Mesenchymal stem cell (in vitro differentiated cells and primary cell): ENCODE measurements around the gene ADGRL3.

Experiments used
- DNase-seq: peaks from one replicate; pipeline ENCODE4 v3.0.0-alpha.2; 2013
- H2AFZ ChIP-seq: one replicate; pipeline ENCODE4 v1.6.1; 2013; ENCODE audit warnings: low read depth, mild to moderate bottlenecking, control low read depth, inconsistent platforms, low read length, moderate library complexity
- H2AK5ac ChIP-seq: 2 replicates; pipeline ENCODE4 v1.6.1; 2013; ENCODE audit warnings: low read length, moderate library complexity, mild to moderate bottlenecking, inconsistent platforms; ENCODE audit not compliant: severe bottlenecking
- H2BK120ac ChIP-seq: one replicate; pipeline ENCODE4 v1.6.1; 2013; ENCODE audit warnings: low read depth, mild to moderate bottlenecking, inconsistent platforms, low read length, moderate library complexity
- H2BK12ac ChIP-seq, 2 experiments: one replicate each; pipeline ENCODE4 v1.6.1; 2013; ENCODE audit warnings: inconsistent platforms in 2 of 2, low read length in 2 of 2, mild to moderate bottlenecking in 2 of 2, moderate library complexity in 2 of 2, control low read depth in 1 of 2
- H2BK15ac ChIP-seq: one replicate; pipeline ENCODE4 v1.6.1; 2013; ENCODE audit warnings: mild to moderate bottlenecking, low read depth, inconsistent platforms; ENCODE audit not compliant: poor library complexity, severe bottlenecking
- H2BK5ac ChIP-seq: 2 replicates; pipeline ENCODE4 v1.6.1; 2013; ENCODE audit warnings: low read depth, mild to moderate bottlenecking, low read length, control low read depth, inconsistent platforms; ENCODE audit not compliant: poor library complexity, severe bottlenecking
- H3K14ac ChIP-seq, 2 experiments: one replicate each; pipeline ENCODE4 v1.6.1; 2013; ENCODE audit warnings: inconsistent platforms in 2 of 2, low read length in 2 of 2, control low read depth in 1 of 2, mild to moderate bottlenecking in 1 of 2, moderate library complexity in 1 of 2
- H3K18ac ChIP-seq, 2 experiments: one replicate each; pipeline ENCODE4 v1.6.1; 2013; ENCODE audit warnings: inconsistent platforms in 2 of 2, low read length in 2 of 2, control low read depth in 1 of 2, low read depth in 1 of 2, mild to moderate bottlenecking in 1 of 2
- H3K23ac ChIP-seq, 2 experiments: one replicate each; pipeline ENCODE4 v1.6.1; 2013; ENCODE audit warnings: inconsistent platforms in 2 of 2, low read length in 2 of 2, mild to moderate bottlenecking in 2 of 2, moderate library complexity in 2 of 2, control low read depth in 1 of 2
- H3K27ac ChIP-seq: 2 replicates; pipeline ENCODE4 v1.5.1; 2013; ENCODE audit warnings: mild to moderate bottlenecking, moderate library complexity, low read length, control low read depth, inconsistent platforms; ENCODE audit not compliant: poor library complexity, severe bottlenecking
- H3K27me3 ChIP-seq, 2 experiments: 2 replicates each; pipeline versions ENCODE4 v1.6.1 to v1.7.0; 2013; ENCODE audit warnings: low read length in 2 of 2, mild to moderate bottlenecking in 2 of 2, moderate library complexity in 2 of 2, control low read depth in 1 of 2, inconsistent platforms in 1 of 2; ENCODE audit not compliant: control insufficient read depth in 1 of 2, insufficient read depth in 1 of 2
- H3K36me3 ChIP-seq, 2 experiments: 2 replicates each; pipeline versions ENCODE4 v1.6.1 to v1.7.0; 2013; ENCODE audit warnings: low read length in 2 of 2, control low read depth in 1 of 2, inconsistent platforms in 1 of 2, low read depth in 1 of 2, mild to moderate bottlenecking in 1 of 2; ENCODE audit not compliant: insufficient read depth in 2 of 2, control insufficient read depth in 1 of 2
- H3K4ac ChIP-seq, 2 experiments: one replicate each; pipeline ENCODE4 v1.6.1; 2013; ENCODE audit warnings: inconsistent platforms in 2 of 2, low read length in 2 of 2, mild to moderate bottlenecking in 2 of 2, moderate library complexity in 2 of 2, control low read depth in 1 of 2, low read depth in 1 of 2
- H3K4me1 ChIP-seq: 2 replicates; pipeline ENCODE4 v1.6.1; 2013; ENCODE audit warnings: low read depth, low read length, control low read depth; ENCODE audit not compliant: control insufficient read depth, insufficient read depth
- H3K4me2 ChIP-seq: 2 replicates; pipeline ENCODE4 v1.6.1; 2013; ENCODE audit warnings: low read length, mild to moderate bottlenecking, inconsistent platforms; ENCODE audit not compliant: poor library complexity, severe bottlenecking
- H3K4me3 ChIP-seq, 2 experiments: 2 replicates each; pipeline versions ENCODE4 v1.5.1 to v1.7.0; 2013; ENCODE audit warnings: low read length in 2 of 2, mild to moderate bottlenecking in 2 of 2, control low read depth in 1 of 2, low read depth in 1 of 2; ENCODE audit not compliant: insufficient read depth in 1 of 2
- H3K79me1 ChIP-seq: replicated peaks from 2 replicates; pipeline ENCODE4 v1.6.1; 2013; ENCODE audit warnings: mild to moderate bottlenecking, control low read depth, low read length, inconsistent platforms; ENCODE audit not compliant: poor library complexity, severe bottlenecking
- H3K9ac ChIP-seq: 2 replicates; pipeline ENCODE4 v1.7.0; 2013; ENCODE audit warnings: mild to moderate bottlenecking, low read length, moderate library complexity
- H3K9me3 ChIP-seq: 2 replicates; pipeline ENCODE4 v1.7.0; 2013; ENCODE audit warnings: mild to moderate bottlenecking, low read length; ENCODE audit not compliant: control insufficient read depth
- H4K8ac ChIP-seq: one replicate; pipeline ENCODE4 v1.6.1; 2013; ENCODE audit warnings: inconsistent platforms, mild to moderate bottlenecking, low read length, moderate library complexity
- H4K91ac ChIP-seq: one replicate; pipeline ENCODE4 v1.6.1; 2013; ENCODE audit warnings: mild to moderate bottlenecking, low read length, inconsistent platforms
- WGBS: methylation state at CpG from one replicate; pipeline ENCODE4 v1.1.7; 2013; ENCODE audit warnings: mixed read lengths; 5-methylcytosine and 5-hydroxymethylcytosine counted together

The ADGRL3 gene

DNA sequence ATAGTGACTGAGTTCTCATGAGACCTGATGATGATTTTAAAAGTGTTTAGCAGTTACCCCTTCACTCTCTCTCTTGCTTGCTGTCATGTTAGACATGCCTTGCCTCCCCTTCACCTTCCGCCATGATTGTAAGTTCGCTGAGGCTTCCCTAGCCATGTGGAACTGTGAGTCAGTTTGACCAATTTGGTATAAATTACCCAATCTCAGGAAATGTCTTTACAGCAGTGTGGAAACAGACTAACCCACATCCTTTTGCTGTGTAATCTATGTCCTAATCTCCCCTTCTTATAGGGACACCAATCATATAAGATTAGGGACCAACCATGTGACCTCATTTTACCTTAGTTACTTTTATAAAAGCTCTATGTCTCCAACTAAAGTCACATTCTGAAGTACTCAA is 677.8 kb downstream of the ADGRL3 start:
- 96% methylated on average over 2 of the region's 2 CpGs for WGBS
- H4K91ac ChIP-seq = no peak overlapping the region
- H3K79me1 ChIP-seq = no peaks in the 10 kb centered on the region
- no peak overlapping the region for H3K14ac ChIP-seq
- no peak overlapping the region for H3K9ac ChIP-seq
- peaks cover 6% of the 10 kb centered on the region for H3K9me3 ChIP-seq
- no peak overlapping the region for H2BK15ac ChIP-seq
- H2BK120ac ChIP-seq = no peak overlapping the region
- H3K23ac ChIP-seq = no peak overlapping the region
- no peak overlapping the region for H3K4ac ChIP-seq
- H3K36me3 ChIP-seq = no peaks in the 10 kb centered on the region
- H3K4me3 ChIP-seq = no peak overlapping the region
- no peak overlapping the region for H2AFZ ChIP-seq
- H2BK5ac ChIP-seq = no peak overlapping the region
- peak; percentile 49 for DNase-seq
- H4K8ac ChIP-seq = peak overlapping the region; percentile 28
- no peak overlapping the region for H3K27ac ChIP-seq
- H3K4me1 ChIP-seq = no peaks in the 10 kb centered on the region
- no peaks in the 10 kb centered on the region for H3K27me3 ChIP-seq
- no peak overlapping the region for H3K18ac ChIP-seq
- H2AK5ac ChIP-seq = no peak overlapping the region
- no peak overlapping the region for H2BK12ac ChIP-seq
- H3K4me2 ChIP-seq = no peak overlapping the region

DNA sequence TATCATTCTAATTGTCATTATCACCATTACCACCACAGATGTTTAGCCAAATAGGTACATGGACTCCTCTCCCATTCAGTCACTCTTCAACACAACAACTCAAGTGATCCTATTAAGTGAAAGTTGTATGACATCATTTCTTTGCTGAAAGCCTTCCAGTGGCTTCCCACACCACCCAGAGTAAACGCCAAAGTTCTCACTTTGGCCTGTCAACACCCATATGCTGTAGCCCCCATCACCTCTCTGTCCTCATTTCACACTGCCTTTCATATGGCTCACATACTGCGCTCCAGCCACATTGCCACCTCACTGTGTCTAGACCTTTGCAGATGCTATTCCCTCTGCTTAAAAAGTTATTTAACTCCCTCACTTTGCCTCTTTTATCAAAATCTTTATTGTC is 682.3 kb downstream of the ADGRL3 start:
- Histone ChIP-seq H3K9ac (no peak overlapping the region), H3K18ac (no peak overlapping the region), H2BK120ac (no peak overlapping the region), H3K9me3 (peaks cover 4% of the 10 kb centered on the region), H2AFZ (no peak overlapping the region), H2BK15ac (no peak overlapping the region), H3K4ac (no peak overlapping the region), H2BK5ac (no peak overlapping the region), H3K23ac (no peak overlapping the region), H3K36me3 (no peaks in the 10 kb centered on the region), H3K4me2 (no peak overlapping the region), H3K27me3 (no peaks in the 10 kb centered on the region), H3K79me1 (no peaks in the 10 kb centered on the region), H3K27ac (no peak overlapping the region), H3K4me1 (no peaks in the 10 kb centered on the region), H3K14ac (no peak overlapping the region), H3K4me3 (no peak overlapping the region), H4K91ac (no peak overlapping the region), H2BK12ac (no peak overlapping the region), H4K8ac (no peak overlapping the region), H2AK5ac (no peak overlapping the region)
- DNase-seq = no peak
- WGBS = 67% methylated on average over 2 of the region's 2 CpGs

DNA sequence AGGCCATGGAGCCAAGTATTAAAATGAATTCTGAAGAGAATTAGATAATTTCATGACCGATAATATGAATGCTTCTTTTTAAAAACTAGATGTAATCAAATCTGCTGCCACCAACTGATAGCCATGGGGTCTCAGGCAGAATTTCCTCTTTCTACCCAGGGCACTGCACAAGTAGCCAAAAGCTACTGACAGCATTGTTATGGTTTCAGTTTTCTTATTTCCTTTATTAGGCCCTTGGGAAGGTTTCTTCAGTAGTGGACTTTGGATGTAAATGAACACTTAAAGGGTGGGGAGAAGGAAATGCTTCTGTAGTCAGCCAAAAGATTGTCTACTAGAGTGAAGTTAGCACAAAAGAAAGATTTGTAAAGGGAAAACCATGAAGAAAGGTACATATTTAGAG is 686.0 kb downstream of the ADGRL3 start:
- H3K4me3 ChIP-seq = no peak overlapping the region
- H3K9ac ChIP-seq = no peak overlapping the region
- H2BK15ac ChIP-seq = no peak overlapping the region
- H2BK5ac ChIP-seq = no peak overlapping the region
- no peak for DNase-seq
- no peak overlapping the region for H2BK12ac ChIP-seq
- H3K23ac ChIP-seq = no peak overlapping the region
- H2BK120ac ChIP-seq = no peak overlapping the region
- H3K36me3 ChIP-seq = no peaks in the 10 kb centered on the region
- no peak overlapping the region for H3K14ac ChIP-seq
- no peak overlapping the region for H2AK5ac ChIP-seq
- H2AFZ ChIP-seq = no peak overlapping the region
- no peak overlapping the region for H3K4ac ChIP-seq
- H3K4me1 ChIP-seq = no peaks in the 10 kb centered on the region
- H3K27me3 ChIP-seq = no peaks in the 10 kb centered on the region
- no peak overlapping the region for H3K18ac ChIP-seq
- no peaks in the 10 kb centered on the region for H3K79me1 ChIP-seq
- WGBS = 100% methylated on average over 1 of the region's 1 CpG
- no peak overlapping the region for H3K27ac ChIP-seq
- H3K9me3 ChIP-seq = no peaks in the 10 kb centered on the region
- H4K91ac ChIP-seq = no peak overlapping the region
- no peak overlapping the region for H3K4me2 ChIP-seq
- no peak overlapping the region for H4K8ac ChIP-seq

DNA sequence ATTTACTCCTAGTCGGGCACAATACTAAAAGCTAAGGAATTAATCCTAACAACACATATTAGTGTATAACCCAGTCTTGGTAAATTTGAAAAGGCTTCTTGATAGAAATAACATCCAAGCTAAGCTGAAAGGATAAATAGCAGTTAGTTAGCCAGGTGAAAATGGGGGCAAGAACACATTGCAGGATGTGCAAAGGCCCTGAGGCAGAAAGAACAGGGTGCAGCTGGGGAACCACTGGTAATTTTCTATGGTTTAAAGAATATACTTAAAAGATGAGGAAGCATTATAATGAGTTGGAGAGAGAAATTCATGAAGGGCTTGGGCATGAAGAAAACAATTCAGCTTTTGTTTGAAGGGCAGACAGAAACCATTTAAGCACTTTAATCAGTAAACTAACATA is 689.0 kb downstream of the ADGRL3 start:
- H2BK15ac ChIP-seq = no peak overlapping the region
- no peak overlapping the region for H2BK120ac ChIP-seq
- no peak overlapping the region for H3K27ac ChIP-seq
- H3K4me1 ChIP-seq = no peaks in the 10 kb centered on the region
- no peak overlapping the region for H2AK5ac ChIP-seq
- H2BK5ac ChIP-seq = no peak overlapping the region
- no peaks in the 10 kb centered on the region for H3K9me3 ChIP-seq
- H3K4me2 ChIP-seq = no peak overlapping the region
- no peak overlapping the region for H3K14ac ChIP-seq
- H4K8ac ChIP-seq = no peak overlapping the region
- no peak overlapping the region for H2BK12ac ChIP-seq
- no peak overlapping the region for H4K91ac ChIP-seq
- H3K4ac ChIP-seq = no peak overlapping the region
- H3K79me1 ChIP-seq = no peaks in the 10 kb centered on the region
- no peak for DNase-seq
- no peak overlapping the region for H3K4me3 ChIP-seq
- H3K23ac ChIP-seq = no peak overlapping the region
- no CpG with 5 or more reads among the region's 1 CpG for WGBS
- H3K27me3 ChIP-seq = no peaks in the 10 kb centered on the region
- no peaks in the 10 kb centered on the region for H3K36me3 ChIP-seq
- H2AFZ ChIP-seq = no peak overlapping the region
- no peak overlapping the region for H3K9ac ChIP-seq
- H3K18ac ChIP-seq = no peak overlapping the region
